Activated T-cell treated with anti-CD3 and anti-CD28 coated beads for 24 hours (primary cell): ENCODE data around the gene LCP1.

ENCODE experiments used
- DNase-seq: peaks from one replicate; pipeline ENCODE4 v3.0.0-alpha.2; 2020; ENCODE audit warnings: low read depth

The LCP1 gene

GRCh38 chr13:46126552-46127357 is 55.2 kb downstream of the LCP1 start:
- DNase-seq: peak; percentile 60

GRCh38 chr13:46126056-46126455 is 55.9 kb downstream of the LCP1 start:
- DNase-seq: no peak

GRCh38 chr13:46124967-46125933 is 56.7 kb downstream of the LCP1 start:
- DNase-seq: no peak

- DNase-seq: no peak
Measured at GRCh38 chr13:46124531-46124966, 57.4 kb downstream of the LCP1 start.

GRCh38 chr13:46122304-46122703 is 59.7 kb downstream of the LCP1 start:
- DNase-seq: no peak

GRCh38 chr13:46121597-46122163 is 60.3 kb downstream of the LCP1 start:
- no peak for DNase-seq

- no peak for DNase-seq
Measured at GRCh38 chr13:46121033-46121432, 60.9 kb downstream of the LCP1 start.

GRCh38 chr13:46119883-46120614 is 61.9 kb downstream of the LCP1 start:
- no peak for DNase-seq

- DNase-seq: no peak
Measured at GRCh38 chr13:46116653-46117502, 65.1 kb downstream of the LCP1 start.

- no peak for DNase-seq
Measured at GRCh38 chr13:46114613-46115012, 67.4 kb downstream of the LCP1 start.

GRCh38 chr13:46113596-46113995 is 68.4 kb downstream of the LCP1 start:
- DNase-seq: no peak

GRCh38 chr13:46111151-46111550 is 70.8 kb downstream of the LCP1 start:
- no peak for DNase-seq

GRCh38 chr13:46109451-46109850 is 72.5 kb downstream of the LCP1 start:
- no peak for DNase-seq

- no peak for DNase-seq
Measured at GRCh38 chr13:46106839-46107371, 75.1 kb downstream of the LCP1 start.

- no peak for DNase-seq
Measured at GRCh38 chr13:46104868-46105267, 77.1 kb downstream of the LCP1 start, which contains the start of gene CPB2. Gene CPB2 (minus strand): TSS chr13:46105033. CDS start chr13:46105009, 24 bp downstream.

GRCh38 chr13:46103037-46103436 is 78.9 kb downstream of the LCP1 start:
- DNase-seq: no peak

- DNase-seq: no peak
Measured at GRCh38 chr13:46102255-46102605, 79.7 kb downstream of the LCP1 start.

GRCh38 chr13:46101484-46102254 is 80.3 kb downstream of the LCP1 start:
- no peak for DNase-seq

GRCh38 chr13:46101002-46101401 is 81.0 kb downstream of the LCP1 start:
- DNase-seq: no peak
